ENCODE data around the gene AMBRA1. TPM values are rescaled to one million over a fixed set of nuclear protein-coding genes. Genes with fewer than 3 reads are reported as not detected.

Gene AMBRA1
- polyA plus RNA-seq, 1 donor from 2014 or later = 34.5 TPM

DNA sequence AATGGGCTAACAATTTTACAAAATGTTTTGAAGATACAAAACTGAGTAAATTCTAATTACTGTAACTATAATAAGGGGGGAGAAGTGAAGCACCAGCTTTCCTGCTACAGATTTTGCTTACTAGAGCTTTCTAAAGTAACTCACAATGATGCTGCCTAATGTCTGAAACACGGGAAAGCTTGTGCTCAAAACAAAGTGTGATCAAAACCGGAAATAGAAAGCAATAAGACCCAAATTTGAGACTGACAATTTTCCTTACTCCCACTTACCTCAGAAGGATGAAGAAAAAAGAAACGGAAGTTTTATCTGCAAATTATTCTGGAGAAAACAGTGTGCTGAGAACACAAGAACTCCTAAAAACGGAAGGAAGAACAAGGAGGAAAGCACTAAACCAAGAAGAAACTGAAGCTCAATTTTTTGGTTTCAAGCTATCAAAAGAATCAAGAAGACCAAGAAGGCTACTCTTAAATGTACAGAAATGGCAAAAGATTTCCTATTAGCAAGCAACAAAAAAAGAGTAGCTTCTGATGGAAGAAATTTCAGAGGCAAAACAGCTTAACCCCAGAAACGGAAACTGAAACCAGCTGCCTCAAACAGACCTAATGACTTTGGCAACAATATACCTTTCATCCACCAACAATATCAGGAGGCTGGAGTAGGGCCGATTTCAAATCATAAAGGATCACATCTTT is 33.4 kb downstream of the AMBRA1 start:
- TF ChIP-seq SMC3 (conservative IDR thresholded peaks at IDR 0.05; ENCODE audit: poor library complexity) (no peak), MXI1 (conservative IDR thresholded peaks at IDR 0.05; ENCODE audit: poor library complexity, severe bottlenecking) (no peak), EP300 (conservative IDR thresholded peaks at IDR 0.05; ENCODE audit: poor library complexity, severe bottlenecking) (no peak), RAD21 (conservative IDR thresholded peaks at IDR 0.05) (no peak), TAF1 (IDR thresholded peaks at IDR 0.05; ENCODE audit: low read depth) (no peak), EZH2 (IDR thresholded peaks at IDR 0.05; ENCODE audit: borderline replicate concordance, insufficient read depth, low read length, poor library complexity, severe bottlenecking) (no peak), POLR2AphosphoS5 (IDR thresholded peaks at IDR 0.05) (no peak)
- TF ChIP-seq, protein P1, sequence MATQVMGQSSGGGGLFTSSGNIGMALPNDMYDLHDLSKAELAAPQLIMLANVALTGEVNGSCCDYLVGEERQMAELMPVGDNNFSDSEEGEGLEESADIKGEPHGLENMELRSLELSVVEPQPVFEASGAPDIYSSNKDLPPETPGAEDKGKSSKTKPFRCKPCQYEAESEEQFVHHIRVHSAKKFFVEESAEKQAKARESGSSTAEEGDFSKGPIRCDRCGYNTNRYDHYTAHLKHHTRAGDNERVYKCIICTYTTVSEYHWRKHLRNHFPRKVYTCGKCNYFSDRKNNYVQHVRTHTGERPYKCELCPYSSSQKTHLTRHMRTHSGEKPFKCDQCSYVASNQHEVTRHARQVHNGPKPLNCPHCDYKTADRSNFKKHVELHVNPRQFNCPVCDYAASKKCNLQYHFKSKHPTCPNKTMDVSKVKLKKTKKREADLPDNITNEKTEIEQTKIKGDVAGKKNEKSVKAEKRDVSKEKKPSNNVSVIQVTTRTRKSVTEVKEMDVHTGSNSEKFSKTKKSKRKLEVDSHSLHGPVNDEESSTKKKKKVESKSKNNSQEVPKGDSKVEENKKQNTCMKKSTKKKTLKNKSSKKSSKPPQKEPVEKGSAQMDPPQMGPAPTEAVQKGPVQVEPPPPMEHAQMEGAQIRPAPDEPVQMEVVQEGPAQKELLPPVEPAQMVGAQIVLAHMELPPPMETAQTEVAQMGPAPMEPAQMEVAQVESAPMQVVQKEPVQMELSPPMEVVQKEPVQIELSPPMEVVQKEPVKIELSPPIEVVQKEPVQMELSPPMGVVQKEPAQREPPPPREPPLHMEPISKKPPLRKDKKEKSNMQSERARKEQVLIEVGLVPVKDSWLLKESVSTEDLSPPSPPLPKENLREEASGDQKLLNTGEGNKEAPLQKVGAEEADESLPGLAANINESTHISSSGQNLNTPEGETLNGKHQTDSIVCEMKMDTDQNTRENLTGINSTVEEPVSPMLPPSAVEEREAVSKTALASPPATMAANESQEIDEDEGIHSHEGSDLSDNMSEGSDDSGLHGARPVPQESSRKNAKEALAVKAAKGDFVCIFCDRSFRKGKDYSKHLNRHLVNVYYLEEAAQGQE (IDR thresholded peaks at IDR 0.05; ENCODE audit: borderline replicate concordance) = no peak
- TF ChIP-seq, protein P2, sequence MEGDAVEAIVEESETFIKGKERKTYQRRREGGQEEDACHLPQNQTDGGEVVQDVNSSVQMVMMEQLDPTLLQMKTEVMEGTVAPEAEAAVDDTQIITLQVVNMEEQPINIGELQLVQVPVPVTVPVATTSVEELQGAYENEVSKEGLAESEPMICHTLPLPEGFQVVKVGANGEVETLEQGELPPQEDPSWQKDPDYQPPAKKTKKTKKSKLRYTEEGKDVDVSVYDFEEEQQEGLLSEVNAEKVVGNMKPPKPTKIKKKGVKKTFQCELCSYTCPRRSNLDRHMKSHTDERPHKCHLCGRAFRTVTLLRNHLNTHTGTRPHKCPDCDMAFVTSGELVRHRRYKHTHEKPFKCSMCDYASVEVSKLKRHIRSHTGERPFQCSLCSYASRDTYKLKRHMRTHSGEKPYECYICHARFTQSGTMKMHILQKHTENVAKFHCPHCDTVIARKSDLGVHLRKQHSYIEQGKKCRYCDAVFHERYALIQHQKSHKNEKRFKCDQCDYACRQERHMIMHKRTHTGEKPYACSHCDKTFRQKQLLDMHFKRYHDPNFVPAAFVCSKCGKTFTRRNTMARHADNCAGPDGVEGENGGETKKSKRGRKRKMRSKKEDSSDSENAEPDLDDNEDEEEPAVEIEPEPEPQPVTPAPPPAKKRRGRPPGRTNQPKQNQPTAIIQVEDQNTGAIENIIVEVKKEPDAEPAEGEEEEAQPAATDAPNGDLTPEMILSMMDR (IDR thresholded peaks at IDR 0.05; ENCODE audit: poor library complexity, severe bottlenecking) = no peak
- no peak overlapping the region for H3K4me3 ChIP-seq (ENCODE audit: low read length)

DNA sequence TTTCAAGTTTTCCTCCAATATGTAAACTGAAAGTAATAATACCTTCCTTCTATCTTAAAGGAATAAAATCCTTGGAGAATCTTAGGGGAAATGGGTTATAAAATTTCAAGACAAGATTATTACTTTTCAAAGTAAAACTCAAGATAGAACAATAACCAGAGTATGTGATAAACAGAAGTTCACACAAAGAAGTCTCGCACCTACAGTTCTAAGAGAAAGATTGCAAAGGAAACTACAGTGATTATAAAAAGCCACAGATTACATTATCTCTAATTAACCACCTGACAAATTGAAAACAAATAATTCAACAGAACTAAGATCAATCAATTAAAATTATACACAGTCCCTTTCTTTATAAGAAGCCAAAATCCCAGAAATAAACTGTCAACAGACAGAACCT is 34.0 kb downstream of the AMBRA1 start:
- H3F3A ChIP-seq (ENCODE audit: insufficient read depth, low read length, poor library complexity, severe bottlenecking) = no peaks in the 10 kb centered on the region
- no peak overlapping the region for H3K4me3 ChIP-seq (ENCODE audit: low read length)
- H2AFZ ChIP-seq (ENCODE audit: low read depth, low read length) = no peak overlapping the region
- no peaks in the 10 kb centered on the region for H3K9me3 ChIP-seq (ENCODE audit: low read length)
- no peaks in the 10 kb centered on the region for H3K36me3 ChIP-seq (ENCODE audit: insufficient read depth, low read length)
- no peak for TF ChIP-seq TAF1 (IDR thresholded peaks at IDR 0.05; ENCODE audit: low read depth)
- TF ChIP-seq EZH2 (IDR thresholded peaks at IDR 0.05; ENCODE audit: borderline replicate concordance, insufficient read depth, low read length, poor library complexity, severe bottlenecking) = no peak
- no peak for TF ChIP-seq SMC3 (conservative IDR thresholded peaks at IDR 0.05; ENCODE audit: poor library complexity)
- TF ChIP-seq, protein P1 (IDR thresholded peaks at IDR 0.05; ENCODE audit: borderline replicate concordance) = no peak
- no peak for TF ChIP-seq MXI1 (conservative IDR thresholded peaks at IDR 0.05; ENCODE audit: poor library complexity, severe bottlenecking)
- no peak for TF ChIP-seq POLR2AphosphoS5 (IDR thresholded peaks at IDR 0.05)
- TF ChIP-seq RAD21 (conservative IDR thresholded peaks at IDR 0.05) = no peak
- no peak for TF ChIP-seq EP300 (conservative IDR thresholded peaks at IDR 0.05; ENCODE audit: poor library complexity, severe bottlenecking)
- TF ChIP-seq, protein P2 (IDR thresholded peaks at IDR 0.05; ENCODE audit: poor library complexity, severe bottlenecking) = no peak
- peaks cover 40% of the 10 kb centered on the region for H3K79me2 ChIP-seq (replicated peaks; ENCODE audit: insufficient read depth, low read length)
- no peaks in the 10 kb centered on the region for H4K20me1 ChIP-seq (ENCODE audit: insufficient read depth)
- H3K9ac ChIP-seq (ENCODE audit: low read length) = no peak overlapping the region
- no peaks in the 10 kb centered on the region for H3K27me3 ChIP-seq (ENCODE audit: insufficient read depth, low read depth, low read length)
- H3K27ac ChIP-seq (ENCODE audit: low read length) = no peak overlapping the region
- no peak overlapping the region for H3K4me2 ChIP-seq (ENCODE audit: low read length)
- no peaks in the 10 kb centered on the region for H3K9me2 ChIP-seq (ENCODE audit: insufficient read depth, low read length)

More for the DNA sequence above, 33.4 kb downstream of the AMBRA1 start:
- no peaks in the 10 kb centered on the region for H3K9me3 ChIP-seq (ENCODE audit: low read length)
- H3K27me3 ChIP-seq (ENCODE audit: insufficient read depth, low read depth, low read length) = no peaks in the 10 kb centered on the region
- H3K9ac ChIP-seq (ENCODE audit: low read length) = no peak overlapping the region
- no peaks in the 10 kb centered on the region for H3K36me3 ChIP-seq (ENCODE audit: insufficient read depth, low read length)
- H2AFZ ChIP-seq (ENCODE audit: low read depth, low read length) = no peak overlapping the region
- no peaks in the 10 kb centered on the region for H4K20me1 ChIP-seq (ENCODE audit: insufficient read depth)
- H3K27ac ChIP-seq (ENCODE audit: low read length) = no peak overlapping the region
- H3K4me2 ChIP-seq (ENCODE audit: low read length) = no peak overlapping the region
- H3K79me2 ChIP-seq (replicated peaks; ENCODE audit: insufficient read depth, low read length) = peaks cover 40% of the 10 kb centered on the region
- no peaks in the 10 kb centered on the region for H3F3A ChIP-seq (ENCODE audit: insufficient read depth, low read length, poor library complexity, severe bottlenecking)
- H3K9me2 ChIP-seq (ENCODE audit: insufficient read depth, low read length) = no peaks in the 10 kb centered on the region

All from neural cell (in vitro differentiated cells).